Kasumi-1 (cell line): ENCODE results near the gene SUSD6.
A peak's percentile ranks its signal among the peaks of the same experiment; 100 is the strongest.

Experiments
- DNase-seq, 2 experiments: peaks; one replicate each; lab custom pipeline; 2025; lab: John Stamatoyannopoulos, UW

The SUSD6 gene

DNA sequence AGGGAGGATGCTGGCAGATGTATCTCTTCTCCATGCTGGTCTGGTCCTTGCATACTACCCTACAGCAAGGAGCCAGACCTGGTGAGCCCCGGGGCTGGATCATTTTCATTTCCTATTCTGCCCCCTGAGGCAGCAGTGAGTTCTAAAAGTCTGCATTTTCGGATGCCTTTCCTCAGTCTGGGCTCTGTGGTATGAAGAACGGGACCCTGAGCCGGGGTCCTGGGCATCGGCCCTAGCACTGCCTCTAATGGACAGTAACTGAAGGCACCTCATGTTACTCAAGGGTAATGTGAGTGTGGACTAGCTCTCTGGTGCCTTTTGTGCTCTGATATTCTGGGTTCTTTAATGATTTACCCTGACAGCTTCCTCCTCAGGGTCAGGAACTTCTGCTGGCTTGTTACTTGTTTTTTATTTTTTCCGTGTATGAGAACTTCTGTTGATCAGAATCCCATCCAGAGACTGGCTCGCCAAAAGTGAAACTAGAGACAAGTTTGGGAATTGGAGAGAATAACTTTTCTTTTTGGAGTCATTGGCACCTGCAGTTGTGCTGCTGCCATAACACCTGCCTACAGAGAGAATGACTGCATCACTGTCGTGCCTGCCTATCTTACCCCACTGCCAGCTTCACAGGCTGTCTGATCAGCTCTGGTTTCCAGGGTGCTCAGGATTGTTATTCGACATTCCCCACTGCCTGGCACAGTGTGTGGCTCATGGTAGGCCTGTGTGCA, 62.3 kb downstream of the SUSD6 start:
- no peak for DNase-seq

DNA sequence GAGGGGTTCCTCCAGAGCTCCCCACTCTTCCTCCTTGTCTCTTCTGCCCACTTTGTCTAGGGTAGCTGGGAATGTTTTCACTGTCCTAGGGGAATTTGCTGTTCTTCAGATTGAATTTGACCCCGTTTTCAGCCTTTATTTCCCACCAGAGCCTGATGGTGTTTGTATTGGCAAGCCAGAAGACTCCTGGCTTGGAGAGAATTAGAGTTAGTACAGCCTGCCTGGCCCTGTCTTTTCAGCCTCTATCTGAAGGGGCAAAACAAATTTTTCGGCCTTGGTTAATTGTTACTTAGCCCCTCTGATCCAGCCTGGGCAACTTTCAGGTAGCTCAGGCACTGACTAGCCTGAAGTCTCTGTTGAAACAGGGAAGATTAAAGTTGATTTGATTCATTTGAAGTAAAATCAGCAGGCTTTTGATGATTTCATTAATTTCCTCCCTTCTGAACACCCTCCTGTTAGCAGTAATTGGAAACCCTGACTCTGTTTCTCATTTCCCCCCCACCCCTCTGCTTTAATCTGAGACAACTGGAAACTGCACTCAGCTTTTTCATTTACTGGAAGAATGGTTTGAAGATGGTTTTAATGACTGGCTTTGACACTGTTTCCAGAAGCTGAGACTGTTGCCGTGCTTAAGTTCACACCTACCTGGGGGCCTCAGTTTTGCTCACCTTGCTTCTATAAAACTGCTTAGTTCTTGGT, 63.3 kb downstream of the SUSD6 start:
- DNase-seq: no peak

DNA sequence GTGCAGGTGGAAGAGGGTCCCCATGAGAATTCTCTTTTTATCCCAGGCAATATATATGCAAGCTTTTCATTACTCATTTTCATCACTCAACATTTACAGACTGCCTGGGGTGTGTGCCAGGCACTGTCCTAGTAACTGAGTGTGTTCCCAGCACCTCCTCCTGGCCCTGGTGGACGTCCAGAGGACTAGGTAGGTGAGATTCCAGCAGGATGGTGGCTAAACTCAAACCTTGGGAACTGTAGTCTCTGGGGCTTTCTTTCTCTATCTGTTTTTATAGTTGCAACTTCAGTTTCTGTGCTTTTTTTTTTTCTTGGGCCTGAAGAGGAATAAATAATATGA, 63.8 kb downstream of the SUSD6 start:
- no peak for DNase-seq

DNA sequence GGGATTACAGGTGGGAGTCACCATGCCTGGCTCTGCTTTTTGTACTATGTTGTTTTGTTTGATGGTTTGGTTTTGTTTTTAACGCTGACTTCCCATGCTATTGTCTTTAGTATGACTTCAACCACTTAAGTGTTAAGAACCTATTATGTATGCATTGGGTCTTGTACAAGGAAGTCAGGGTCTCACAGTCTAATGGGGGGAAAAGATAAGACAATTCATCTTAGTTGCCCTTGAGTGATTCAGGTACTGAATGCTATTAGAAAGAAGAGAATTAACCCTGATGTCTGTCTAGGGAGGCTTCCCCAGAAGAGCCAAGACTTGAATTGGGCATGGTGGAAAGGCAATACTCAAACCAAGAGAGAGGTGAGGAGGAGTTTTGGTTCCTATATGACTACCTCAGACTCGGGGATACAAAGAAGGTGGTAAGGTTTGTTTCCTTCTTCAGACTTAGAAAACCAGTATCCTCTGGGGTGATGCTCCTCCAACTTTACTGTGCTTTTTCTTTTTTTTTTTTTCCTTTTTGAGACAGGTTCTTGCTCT, 64.6 kb downstream of the SUSD6 start:
- no peak for DNase-seq

DNA sequence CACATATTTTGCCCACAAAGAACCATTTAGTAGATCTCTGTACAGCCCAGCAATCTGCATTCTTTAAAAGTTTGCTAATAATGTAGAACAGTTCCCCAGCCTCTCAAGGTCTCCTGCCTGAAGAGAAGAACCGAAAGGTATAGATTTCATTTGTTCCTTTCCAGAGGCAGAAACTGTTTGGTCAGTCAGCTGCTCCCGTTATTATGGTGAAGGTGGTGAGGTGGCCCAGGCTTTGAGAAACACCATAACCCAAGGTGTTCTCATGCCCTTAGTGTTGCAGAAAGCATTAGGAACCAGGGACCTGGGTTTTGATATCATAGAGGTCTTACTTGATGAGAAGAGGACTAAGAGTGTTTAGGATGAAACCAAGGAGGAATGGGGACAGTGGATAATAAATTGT, 65.3 kb downstream of the SUSD6 start:
- DNase-seq: no peak

DNA sequence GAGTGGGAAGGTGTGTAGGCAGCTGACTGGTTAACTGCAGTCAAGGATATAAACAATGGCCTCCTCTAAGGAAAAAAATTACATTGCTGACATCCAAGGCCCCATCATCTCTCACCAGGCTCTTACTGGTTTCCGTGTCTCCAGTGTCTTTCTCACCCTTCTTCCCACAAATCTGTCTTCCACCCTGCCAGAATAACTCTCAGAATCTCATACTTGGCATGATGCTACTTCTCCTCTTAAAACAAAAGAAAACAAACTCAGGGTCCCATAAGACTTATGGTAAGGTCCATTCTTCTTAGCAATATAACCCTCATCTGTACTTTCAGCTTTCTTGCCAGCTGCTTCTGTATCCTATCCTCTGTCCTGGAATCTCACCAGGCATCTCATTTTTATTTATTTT, 68.9 kb downstream of the SUSD6 start:
- DNase-seq: no peak

DNA sequence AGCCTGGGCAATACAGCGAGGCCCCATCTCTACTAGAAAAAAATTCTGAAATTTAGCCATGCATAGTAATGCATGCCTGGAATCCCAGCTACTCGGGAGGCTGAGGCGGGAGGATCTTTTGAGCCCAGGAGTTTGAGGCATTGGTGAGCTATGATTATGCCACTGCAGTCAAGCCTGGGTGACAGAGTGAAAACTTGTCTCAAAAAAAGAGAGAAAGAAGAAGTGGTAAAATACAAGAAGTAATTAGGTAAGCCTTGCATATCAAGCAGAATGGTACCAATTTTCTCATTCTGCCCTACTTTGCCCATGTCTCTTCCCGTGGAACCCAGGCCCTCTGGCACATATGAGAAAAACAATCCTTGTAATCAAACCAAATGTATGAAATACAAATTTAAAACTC, 70.7 kb downstream of the SUSD6 start:
- DNase-seq: no peak

DNA sequence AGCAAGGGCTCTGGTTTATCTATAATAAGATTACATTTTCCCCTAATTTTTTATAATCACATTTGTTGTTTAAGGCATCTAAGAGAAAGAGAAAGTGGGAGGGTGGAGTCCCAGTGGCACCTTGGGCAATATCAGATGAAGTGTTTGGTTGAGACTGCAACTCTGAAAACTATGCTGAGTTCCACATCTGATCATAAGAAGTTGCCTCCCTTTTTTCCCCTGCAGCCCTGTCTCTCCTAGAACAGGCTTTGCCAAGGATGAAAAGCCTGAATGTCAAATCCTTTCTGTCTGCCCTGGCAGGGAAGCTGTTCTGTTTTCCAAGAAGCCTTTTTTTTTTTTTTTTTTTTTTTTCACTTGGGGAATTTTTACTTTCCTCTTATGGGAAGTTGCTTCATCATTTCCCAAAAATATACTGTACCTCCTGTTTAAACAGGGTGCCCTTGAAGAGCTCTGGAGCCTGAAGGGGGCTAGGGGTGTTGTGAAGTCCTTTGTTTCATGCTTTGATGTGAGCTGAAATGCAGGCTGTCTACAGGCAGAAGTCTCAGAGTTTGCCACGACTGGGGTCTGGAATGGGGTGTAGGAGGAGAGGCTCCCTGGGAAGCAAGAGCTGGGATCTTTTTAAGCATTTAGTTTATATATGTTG, 71.3 kb downstream of the SUSD6 start:
- DNase-seq: peak in 1 of 2 experiments; percentile 10

DNA sequence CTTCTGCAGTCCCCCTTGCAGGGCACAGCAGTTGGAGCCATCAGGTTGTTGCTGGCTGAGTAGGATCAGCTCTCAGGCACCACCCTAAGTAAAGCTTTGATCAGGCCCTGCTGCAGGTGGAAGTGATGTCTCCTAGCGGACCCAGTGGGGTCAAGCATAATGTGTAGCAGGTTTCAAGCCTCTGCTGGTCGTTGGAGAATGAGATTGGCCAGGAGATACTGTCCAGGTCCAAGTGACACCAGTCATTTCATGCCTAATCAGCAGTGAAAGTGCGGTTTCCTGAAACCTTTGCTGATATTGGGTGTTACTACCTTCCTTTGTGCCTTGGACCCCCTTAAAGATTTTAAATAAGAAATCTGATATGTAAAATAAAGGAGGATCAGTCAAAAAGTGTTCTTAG, 72.6 kb downstream of the SUSD6 start:
- no peak for DNase-seq

DNA sequence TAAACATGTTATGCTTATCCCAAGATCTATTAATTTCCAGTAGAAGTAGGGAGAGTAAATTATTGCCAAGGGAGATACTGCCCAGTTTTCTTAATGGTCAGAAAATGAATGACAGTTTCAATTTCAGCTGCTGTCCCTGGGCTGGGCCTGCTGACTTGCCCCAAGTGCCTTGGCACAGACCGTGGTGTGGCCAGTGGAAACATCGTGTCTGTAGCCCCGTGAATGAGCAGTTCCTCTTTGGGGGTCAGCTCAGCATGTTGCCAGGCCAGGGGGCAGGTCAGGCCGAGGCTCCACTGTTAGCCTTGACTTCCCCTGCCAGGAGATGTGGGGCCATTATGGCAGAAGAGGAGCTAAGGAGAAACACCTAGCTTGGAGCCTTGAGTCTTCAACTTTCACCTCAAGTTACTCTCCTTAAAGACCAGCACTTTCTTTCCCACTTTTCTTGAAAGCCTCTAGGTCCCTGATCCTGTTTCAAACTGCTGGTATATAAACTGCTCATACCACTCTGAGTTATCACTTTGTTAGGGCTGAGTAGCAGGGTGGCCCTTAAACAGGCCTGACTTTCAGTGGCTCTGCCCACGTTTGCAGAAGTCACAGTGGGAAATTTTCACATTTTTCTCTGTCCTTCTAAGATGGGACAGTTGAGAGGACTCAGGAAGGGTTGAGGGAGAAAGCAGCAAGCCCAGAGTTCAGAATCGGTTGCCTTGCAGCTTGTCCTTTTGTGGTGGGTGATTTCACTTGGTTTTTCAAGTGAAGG, 73.2 kb downstream of the SUSD6 start:
- no peak for DNase-seq

DNA sequence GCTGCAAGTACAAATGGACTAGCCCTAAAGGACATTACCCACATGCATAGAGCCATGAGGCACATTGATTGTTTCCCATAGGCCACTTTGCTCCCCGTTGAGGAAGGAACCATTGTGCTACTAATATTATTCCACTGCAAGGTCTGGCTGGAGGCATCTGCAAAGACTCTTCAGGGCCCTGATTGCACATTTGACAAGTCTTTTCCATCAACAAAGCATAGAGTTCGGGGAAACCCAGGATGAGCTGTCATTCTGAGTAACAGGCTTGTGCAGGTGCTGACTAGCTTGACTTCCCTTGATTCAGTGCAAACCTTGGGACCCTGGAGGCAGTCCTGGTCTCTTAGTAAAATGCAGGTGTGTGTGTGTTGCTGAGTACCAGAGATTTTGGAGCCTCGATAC, 73.8 kb downstream of the SUSD6 start:
- DNase-seq: no peak

DNA sequence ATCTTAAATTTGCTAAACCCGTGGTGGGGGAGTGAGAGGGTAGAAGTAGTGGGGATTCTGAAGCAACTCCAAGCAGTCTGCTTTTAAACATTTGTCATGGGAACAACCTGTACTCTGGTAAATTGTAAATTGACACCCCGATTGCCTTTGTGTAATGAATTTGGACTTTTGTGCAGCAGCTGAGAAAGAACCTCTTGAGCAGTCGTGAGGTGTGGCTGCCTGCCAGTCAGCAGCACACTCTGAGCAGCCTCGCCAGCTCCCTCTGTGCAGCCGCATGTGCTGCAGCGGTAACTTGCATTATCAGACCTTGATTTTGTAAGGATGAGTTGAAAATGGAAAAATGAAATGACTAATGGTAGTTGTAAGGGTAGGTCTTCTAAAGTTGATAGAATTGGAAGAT, 74.3 kb downstream of the SUSD6 start:
- no peak for DNase-seq

DNA sequence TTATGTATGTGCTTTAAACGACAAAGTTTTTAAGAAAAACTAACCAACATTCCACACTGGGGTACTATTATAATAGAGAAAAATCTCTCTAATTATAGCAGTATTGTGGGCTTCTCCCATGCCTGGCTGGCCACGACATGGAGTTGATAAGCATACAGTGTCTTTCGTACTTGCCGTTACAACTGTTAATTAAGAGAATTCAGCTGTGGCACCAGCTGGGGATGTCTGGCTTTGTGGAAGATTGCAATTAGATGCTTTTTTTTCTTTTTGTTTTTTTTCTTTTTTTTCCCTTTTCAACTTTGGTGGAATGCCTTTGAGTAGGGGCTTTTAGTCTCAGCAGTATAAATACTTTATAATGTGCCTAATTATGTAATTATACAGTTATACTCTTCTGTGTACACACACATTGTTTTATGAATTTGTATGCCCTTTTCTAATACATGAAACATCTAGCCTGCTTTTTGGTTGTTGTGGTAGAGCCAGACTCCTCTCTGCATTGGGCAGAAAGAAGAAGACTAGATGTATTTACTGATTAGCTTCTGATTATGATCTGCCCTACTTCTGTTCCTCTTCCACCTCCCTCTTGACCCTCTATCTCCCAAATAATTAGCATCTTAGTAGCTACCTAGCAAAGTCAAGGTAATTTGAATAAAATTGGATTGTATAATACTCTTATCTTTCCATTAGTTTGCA, 76.4 kb downstream of the SUSD6 start:
- DNase-seq: no peak

DNA sequence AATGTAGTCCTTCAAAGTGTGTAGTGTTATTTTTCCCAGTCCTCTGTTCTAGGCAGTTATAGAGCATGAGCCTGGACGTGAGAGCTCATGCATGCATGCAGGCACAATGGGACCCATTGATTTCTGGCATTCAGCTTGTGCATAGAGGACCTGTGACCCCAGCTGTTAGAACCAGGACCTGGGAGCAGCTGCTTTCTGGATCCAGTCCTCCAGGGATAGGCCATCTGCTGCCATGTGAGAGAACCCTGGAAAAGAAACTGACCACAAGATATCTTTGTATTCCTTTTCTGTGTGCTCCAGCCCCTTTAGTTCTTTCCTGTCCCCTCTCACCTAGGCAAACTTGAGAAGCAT, 76.9 kb downstream of the SUSD6 start:
- no peak for DNase-seq

DNA sequence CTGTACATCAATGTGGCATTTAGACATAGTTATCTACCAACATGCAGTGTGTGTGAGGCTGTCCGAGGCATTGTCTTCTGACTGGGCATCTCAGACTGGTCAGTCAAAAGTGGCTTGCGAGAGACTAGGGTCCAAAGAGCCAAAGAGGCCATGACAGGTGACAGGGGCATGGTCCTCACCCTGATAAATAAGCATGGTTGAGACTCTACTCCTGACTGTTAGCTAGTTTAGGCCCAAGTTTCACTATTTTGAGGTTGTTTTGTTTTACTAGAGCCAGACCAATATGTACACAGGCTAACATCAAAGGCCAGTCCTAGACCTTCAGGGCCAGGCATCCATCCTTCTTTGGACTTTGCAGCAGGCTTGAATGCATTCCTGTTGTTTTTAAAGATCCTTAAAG, 78.6 kb downstream of the SUSD6 start:
- no peak for DNase-seq

DNA sequence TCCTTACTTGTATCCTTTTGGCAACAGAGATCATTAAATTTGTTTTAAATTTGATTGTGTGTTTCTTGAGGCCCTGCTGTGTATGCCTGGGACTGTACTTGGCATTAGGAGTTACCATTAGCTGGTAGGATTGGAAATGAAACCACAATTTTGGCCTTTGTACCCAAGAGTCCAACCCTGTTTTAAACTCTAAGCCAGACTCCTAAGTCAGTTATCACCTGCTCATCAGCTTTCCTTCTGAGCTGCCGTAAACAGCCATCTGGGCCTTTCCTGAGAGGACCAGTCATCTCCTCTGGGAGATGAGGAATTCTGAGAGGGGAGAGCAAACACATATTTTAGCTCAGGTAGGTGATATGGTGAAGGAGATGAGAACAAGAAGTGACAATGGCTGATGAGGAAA, 81.2 kb downstream of the SUSD6 start:
- DNase-seq: no peak

DNA sequence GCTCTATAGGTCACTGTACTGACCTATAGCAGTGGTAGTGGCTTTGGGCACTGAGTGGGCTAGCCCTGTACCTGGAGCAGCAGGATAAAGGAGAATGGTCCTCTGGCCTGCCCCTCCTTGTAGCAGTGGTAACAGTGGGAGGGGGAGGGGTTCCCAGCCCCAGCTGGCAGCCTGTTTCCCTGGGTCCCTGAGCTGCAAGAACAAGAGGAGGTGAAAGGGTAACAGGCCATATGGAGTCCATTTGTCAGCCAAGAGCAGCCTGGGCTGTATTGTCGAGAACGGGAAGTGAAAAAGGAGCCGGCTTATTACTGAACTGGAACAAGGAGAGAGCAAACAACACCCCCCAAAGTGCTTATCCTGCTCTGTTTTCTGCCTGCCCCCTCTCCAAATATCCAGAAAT, 81.7 kb downstream of the SUSD6 start:
- DNase-seq: peak; percentile 10 to 25

DNA sequence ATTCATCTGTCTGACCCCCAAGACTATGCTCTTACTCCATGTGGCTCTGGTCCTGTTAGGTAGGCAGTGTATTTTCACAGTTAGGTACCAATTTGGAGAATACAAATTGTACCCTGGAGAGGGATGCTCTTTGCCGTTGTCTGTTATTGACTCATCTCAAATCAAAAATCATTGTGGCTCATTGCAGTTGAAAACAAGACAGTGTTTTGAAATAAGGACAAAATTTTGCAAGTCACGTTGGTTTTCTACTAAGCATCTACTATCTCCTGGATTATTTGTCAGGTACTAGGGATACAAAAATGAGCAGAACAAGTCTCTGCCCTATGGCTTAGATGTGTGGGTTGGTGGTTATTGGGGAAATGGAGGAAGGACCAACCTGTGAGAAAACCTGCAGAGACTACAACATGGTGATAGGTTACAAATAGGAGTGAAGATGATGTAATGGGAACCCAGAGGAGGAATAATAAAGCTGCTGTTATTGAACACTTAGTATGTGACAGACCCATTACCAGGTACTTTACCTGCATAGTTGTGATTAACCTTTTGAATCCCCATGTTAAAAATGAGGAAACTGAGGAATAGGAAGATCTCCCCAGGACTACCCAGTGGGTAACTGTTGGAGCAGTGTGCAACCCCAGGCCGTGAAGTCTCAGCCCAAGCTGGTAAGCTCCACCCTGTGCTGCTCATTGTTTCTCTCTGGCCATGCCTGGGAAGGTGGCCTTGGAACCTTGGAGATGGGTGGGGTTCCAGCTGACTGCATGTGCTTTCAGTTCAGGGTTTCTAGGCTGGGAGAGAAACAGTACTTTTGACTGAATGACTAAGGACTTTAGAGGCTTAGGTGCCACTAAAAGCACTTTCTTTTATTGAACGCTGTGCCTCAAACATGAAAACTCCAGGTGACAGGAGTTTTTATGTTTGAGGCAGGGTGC, 82.7 kb downstream of the SUSD6 start:
- DNase-seq: no peak

DNA sequence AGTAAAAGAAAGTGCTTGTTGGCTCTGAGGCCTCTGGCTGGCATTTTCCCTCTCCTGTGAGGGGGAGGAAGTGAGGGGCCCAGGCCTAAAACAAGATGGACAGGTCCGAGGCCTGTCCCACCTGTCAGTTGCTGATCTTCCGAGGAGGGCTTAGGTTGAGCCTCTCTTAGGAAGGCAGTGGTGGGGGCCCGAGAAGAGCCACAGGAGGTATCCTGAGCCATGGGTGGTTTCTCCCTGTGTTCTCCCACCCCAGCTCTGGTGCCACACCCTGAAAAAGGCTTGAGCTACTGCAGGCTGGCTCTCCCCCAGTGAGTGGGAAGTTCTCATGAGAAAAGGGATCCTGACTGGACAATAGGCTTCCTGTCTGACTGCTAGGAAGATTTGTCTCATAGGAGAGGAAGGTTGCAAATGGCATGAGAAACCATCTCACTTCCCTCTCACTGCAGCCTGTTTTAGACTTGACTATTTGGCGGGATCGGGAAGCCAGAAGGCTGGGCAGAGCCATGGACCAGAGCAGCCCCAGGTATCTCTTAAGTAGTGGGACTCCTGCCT, 83.4 kb downstream of the SUSD6 start:
- DNase-seq: peak in 1 of 2 experiments; percentile 29
